PC-9 (cell line): ENCODE results near the gene GOLGA6C. TPM values are rescaled to one million over a fixed set of nuclear protein-coding genes. Genes with fewer than 3 reads are reported as not detected.

Experiments
- BruUV-seq: library from RNA; stranded (reverse); fragments of 400-500 nt; replicated peaks from 2 replicates; lab custom pipeline; 2021; lab: Mats Ljungman, UMichigan
- CTCF ChIA-PET: fragments of 300-600 bp; sonication (Branson Sonifier 250); formaldehyde crosslinking; loops from one replicate; lab custom pipeline; 2022; ENCODE audit warnings: antibody characterized with exemption; lab: Charles Lee
- POLR2A ChIA-PET: fragments of 300-600 bp; sonication (Branson Sonifier 250); formaldehyde crosslinking; loops from one replicate; lab custom pipeline; 2022; ENCODE audit warnings: antibody characterized with exemption; ENCODE audit not compliant: unreplicated experiment; lab: Charles Lee
- DNase-seq, 2 experiments: peaks; one replicate each; pipeline versions ENCODE4 v3.0.0 to v3.0.0-alpha.2; 2015 to 2022; ENCODE audit warnings: mixed read lengths in 1 of 2
- H2AFZ ChIP-seq: fragments of 200-600 bp; sonication (generic); 2 replicates; pipeline ENCODE4 v1.8.1; 2017; ENCODE audit warnings: antibody characterized with exemption
- H3F3A ChIP-seq: fragments of 200-600 bp; sonication (generic); 2 replicates; pipeline ENCODE4 v1.8.1; 2017; ENCODE audit warnings: antibody characterized with exemption, mild to moderate bottlenecking, low read depth; ENCODE audit not compliant: insufficient read depth
- H3K27ac ChIP-seq: fragments of 200-600 bp; sonication (generic); 2 replicates; pipeline ENCODE4 v1.6.1; 2016; ENCODE audit warnings: mixed run types
- H3K27me3 ChIP-seq: fragments of 200-600 bp; sonication (generic); 2 replicates; pipeline ENCODE4 v1.6.1; 2016; ENCODE audit warnings: low read depth, mixed run types; ENCODE audit not compliant: insufficient read depth
- H3K36me3 ChIP-seq: fragments of 200-600 bp; sonication (generic); 2 replicates; pipeline ENCODE4 v1.6.1; 2016; ENCODE audit warnings: low read depth, mixed run types
- H3K4me1 ChIP-seq: fragments of 200-600 bp; sonication (generic); replicated peaks from 2 replicates; pipeline ENCODE4 v1.6.1; 2016; ENCODE audit warnings: mixed run types; ENCODE audit not compliant: insufficient read depth
- H3K4me2 ChIP-seq: fragments of 200-600 bp; sonication (generic); 2 replicates; pipeline ENCODE4 v1.6.1; 2017; ENCODE audit warnings: mixed run types
- H3K4me3 ChIP-seq: fragments of 200-600 bp; sonication (generic); 2 replicates; pipeline ENCODE4 v1.6.1; 2016; ENCODE audit warnings: mixed run types
- H3K79me2 ChIP-seq: fragments of 200-600 bp; sonication (generic); 2 replicates; pipeline ENCODE4 v1.6.1; 2017; ENCODE audit warnings: low read depth, mixed run types
- H3K9me2 ChIP-seq: fragments of 200-600 bp; sonication (generic); 2 replicates; pipeline ENCODE4 v1.8.1; 2017; ENCODE audit warnings: mild to moderate bottlenecking; ENCODE audit not compliant: insufficient read depth
- H3K9me3 ChIP-seq: fragments of 200-600 bp; sonication (generic); 2 replicates; pipeline ENCODE4 v1.8.1; 2016; ENCODE audit warnings: low read depth; ENCODE audit not compliant: insufficient read depth
- H4K20me1 ChIP-seq: fragments of 200-600 bp; sonication (generic); 2 replicates; pipeline ENCODE4 v1.8.1; 2017; ENCODE audit not compliant: insufficient read depth
- CTCF ChIP-seq: fragments of 200-600 bp; sonication (generic); conservative IDR thresholded peaks from 2 replicates; pipeline ENCODE4 v1.6.1; 2017; ENCODE audit warnings: mixed run types, antibody characterized with exemption, mild to moderate bottlenecking, moderate library complexity
- EZH2 ChIP-seq: fragments of 200-600 bp; sonication (generic); IDR thresholded peaks from 2 replicates; pipeline ENCODE4 v1.8.0; 2017; ENCODE audit warnings: antibody characterized with exemption, low read depth
- intact Hi-C: fragments of 100-400 bp; cut with micrococcal nuclease; formaldehyde crosslinking; loops from one replicate; pipeline ENCODE4 v1.10.0; 2022; ENCODE audit not compliant: unreplicated experiment
- total RNA-seq: library from RNA; stranded (reverse); gene quantifications from 2 replicates; pipeline ENCODE4 v1.2.3, GENCODE V29; 2021

The GOLGA6C gene
- total RNA-seq, 1 experiment from 2014 or later = not detected

- DNase-seq = no peak
- H3K27ac ChIP-seq = no peak overlapping the region
- ChIA-PET CTCF (no interaction called here), POLR2A (interaction anchor here (0.6 kb wide), 1 partner anchor 319 kb away, joined by 3 read pairs; no protein-coding TSS in a partner anchor)
- intact Hi-C loops = no loop called here
- BruUV-seq = no TSS peak
- TF ChIP-seq EZH2 = no peak
- TF ChIP-seq CTCF = no peak
- no peak overlapping the region for H3K4me3 ChIP-seq
- no peak overlapping the region for H3K4me2 ChIP-seq
- no peaks in the 10 kb centered on the region for H3K9me3 ChIP-seq
- no peaks in the 10 kb centered on the region for H3F3A ChIP-seq
- H3K79me2 ChIP-seq = no peaks in the 10 kb centered on the region
- no peaks in the 10 kb centered on the region for H4K20me1 ChIP-seq
- H3K4me1 ChIP-seq = no peaks in the 10 kb centered on the region
- H3K27me3 ChIP-seq = peaks cover 73% of the 10 kb centered on the region
- H2AFZ ChIP-seq = no peak overlapping the region
- no peaks in the 10 kb centered on the region for H3K9me2 ChIP-seq
- no peaks in the 10 kb centered on the region for H3K36me3 ChIP-seq
Observed at GRCh38 chr15:75230551-75231371, 27.4 kb upstream of the GOLGA6C start.

- Histone ChIP-seq H2AFZ (no peak overlapping the region), H3K9me3 (no peaks in the 10 kb centered on the region), H3K27me3 (peaks cover 72% of the 10 kb centered on the region), H3F3A (no peaks in the 10 kb centered on the region), H3K4me2 (no peak overlapping the region), H3K79me2 (no peaks in the 10 kb centered on the region), H3K4me1 (no peaks in the 10 kb centered on the region), H3K36me3 (no peaks in the 10 kb centered on the region), H3K27ac (no peak overlapping the region), H3K4me3 (no peak overlapping the region), H4K20me1 (no peaks in the 10 kb centered on the region), H3K9me2 (no peaks in the 10 kb centered on the region)
- no peak for DNase-seq
- no TSS peak for BruUV-seq
- ChIA-PET POLR2A (no interaction called here), CTCF (no interaction called here)
- no peak for TF ChIP-seq CTCF
- TF ChIP-seq EZH2 = no peak
- intact Hi-C loops = no loop called here
Observed at GRCh38 chr15:75231836-75232235, 26.3 kb upstream of the GOLGA6C start.

GRCh38 chr15:75232252-75232813 is 25.8 kb upstream of the GOLGA6C start:
- no peaks in the 10 kb centered on the region for H4K20me1 ChIP-seq
- no peaks in the 10 kb centered on the region for H3K79me2 ChIP-seq
- H3F3A ChIP-seq = no peaks in the 10 kb centered on the region
- H3K4me3 ChIP-seq = no peak overlapping the region
- H3K9me2 ChIP-seq = no peaks in the 10 kb centered on the region
- intact Hi-C loops = no loop called here
- H3K36me3 ChIP-seq = no peaks in the 10 kb centered on the region
- H3K27me3 ChIP-seq = peaks cover 67% of the 10 kb centered on the region
- TF ChIP-seq EZH2 (no peak), CTCF (no peak)
- H3K9me3 ChIP-seq = no peaks in the 10 kb centered on the region
- no peak overlapping the region for H3K4me2 ChIP-seq
- no peaks in the 10 kb centered on the region for H3K4me1 ChIP-seq
- CTCF ChIA-PET = no interaction called here
- POLR2A ChIA-PET = no interaction called here
- H3K27ac ChIP-seq = no peak overlapping the region
- no TSS peak for BruUV-seq
- H2AFZ ChIP-seq = no peak overlapping the region
- DNase-seq = no peak
